GM23338 (cell line): Measurements from ENCODE around the gene AKAP1. TPM values are rescaled to one million over a fixed set of nuclear protein-coding genes. Genes with fewer than 3 reads are reported as not detected.

Experiments
- ATAC-seq: fragments of 200-7000 bp; cut with Tn5 transposase; 3 replicates; pipeline ENCODE4 v1.9.1; 2020
- DNase-seq: peaks from one replicate; pipeline ENCODE4 v3.0.0-alpha.2; 2015; ENCODE audit warnings: low spot score
- H2AFZ ChIP-seq: fragments of 200-600 bp; sonication (generic); 2 replicates; pipeline ENCODE4 v1.8.0; 2016; ENCODE audit warnings: antibody characterized with exemption, mild to moderate bottlenecking, moderate library complexity
- H3F3A ChIP-seq: fragments of 200-600 bp; sonication (generic); replicated peaks from 2 replicates; pipeline ENCODE4 v1.8.0; 2017; ENCODE audit warnings: antibody characterized with exemption, mixed run types, low read depth
- H3K27ac ChIP-seq: fragments of 200-600 bp; sonication (generic); 2 replicates; pipeline ENCODE4 v1.6.1; 2016; ENCODE audit warnings: low read depth
- H3K27me3 ChIP-seq: fragments of 200-600 bp; sonication (generic); 2 replicates; pipeline ENCODE4 v1.8.0; 2016; ENCODE audit warnings: mild to moderate bottlenecking, mixed run types, moderate library complexity; ENCODE audit not compliant: insufficient read depth
- H3K36me3 ChIP-seq: fragments of 200-600 bp; sonication (generic); 2 replicates; pipeline ENCODE4 v1.8.0; 2016; ENCODE audit warnings: mild to moderate bottlenecking; ENCODE audit not compliant: insufficient read depth
- H3K4me1 ChIP-seq: fragments of 200-600 bp; sonication (generic); 2 replicates; pipeline ENCODE4 v1.8.0; 2016; ENCODE audit warnings: mild to moderate bottlenecking, moderate library complexity; ENCODE audit not compliant: insufficient read depth
- H3K4me2 ChIP-seq: fragments of 200-600 bp; sonication (generic); 2 replicates; pipeline ENCODE4 v1.7.1; 2017; ENCODE audit warnings: mixed run types
- H3K4me3 ChIP-seq: fragments of 200-600 bp; sonication (generic); 2 replicates; pipeline ENCODE4 v1.6.1; 2016; ENCODE audit warnings: mixed run types
- H3K79me2 ChIP-seq: fragments of 200-600 bp; sonication (generic); replicated peaks from 2 replicates; pipeline ENCODE4 v1.8.0; 2017; ENCODE audit warnings: mild to moderate bottlenecking; ENCODE audit not compliant: insufficient read depth
- H3K9me2 ChIP-seq: fragments of 200-600 bp; sonication (generic); 2 replicates; pipeline ENCODE4 v1.8.0; 2017; ENCODE audit not compliant: insufficient read depth
- H4K20me1 ChIP-seq: fragments of 200-600 bp; sonication (generic); replicated peaks from 2 replicates; pipeline ENCODE4 v1.8.0; 2017; ENCODE audit warnings: mild to moderate bottlenecking; ENCODE audit not compliant: insufficient read depth
- H3K27ac Mint-ChIP-seq: 2 replicates; pipeline ENCODE4 v1.8.0; 2020; ENCODE audit warnings: inconsistent platforms, mild to moderate bottlenecking, moderate library complexity, mixed read lengths
- H3K27me3 Mint-ChIP-seq: 3 replicates; pipeline ENCODE4 v1.8.0; 2022; ENCODE audit warnings: low read depth, mild to moderate bottlenecking, moderate library complexity, mixed read lengths, inconsistent platforms; ENCODE audit not compliant: insufficient read depth, poor library complexity
- H3K36me3 Mint-ChIP-seq: 3 replicates; pipeline ENCODE4 v1.8.0; 2021; ENCODE audit warnings: low read depth, mild to moderate bottlenecking, inconsistent platforms, moderate library complexity, mixed read lengths
- H3K4me1 Mint-ChIP-seq: 3 replicates; pipeline ENCODE4 v1.8.0; 2020; ENCODE audit warnings: mild to moderate bottlenecking, inconsistent platforms, mixed read lengths
- H3K4me3 Mint-ChIP-seq: 3 replicates; pipeline ENCODE4 v1.8.0; 2021; ENCODE audit warnings: moderate library complexity, mild to moderate bottlenecking, inconsistent platforms, mixed read lengths
- H3K9me3 Mint-ChIP-seq: 3 replicates; pipeline ENCODE4 v1.8.0; 2020; ENCODE audit warnings: moderate library complexity, mild to moderate bottlenecking, inconsistent platforms, mixed read lengths
- CREB1 ChIP-seq: fragments of 250-450 bp; sonication (Bioruptor Pico); IDR thresholded peaks from 2 replicates; pipeline ENCODE4 v1.5.0; 2020; ENCODE audit warnings: low read depth, mild to moderate bottlenecking, moderate library complexity
- CTCF ChIP-seq, 2 experiments: fragments of 200-600 bp in 1 of 2; sonication (generic) in 1 of 2; conservative IDR thresholded peaks; 2 replicates each; pipeline versions ENCODE4 v1.5.1 to v1.6.1; 2016 to 2017; ENCODE audit warnings: antibody characterized with exemption in 2 of 2, low read depth in 2 of 2, mild to moderate bottlenecking in 2 of 2, moderate library complexity in 1 of 2
- ETS1 ChIP-seq: IDR thresholded peaks from 2 replicates; pipeline ENCODE4 v1.6.1; 2016; ENCODE audit warnings: antibody characterized with exemption
- EZH2 ChIP-seq: fragments of 200-600 bp; sonication (generic); IDR thresholded peaks from one replicate; pipeline ENCODE4 v1.8.0; 2017; ENCODE audit warnings: antibody characterized with exemption, mild to moderate bottlenecking, low read depth; ENCODE audit not compliant: unreplicated experiment
- JUNB ChIP-seq: IDR thresholded peaks from one replicate; pipeline ENCODE4 v1.6.1; 2016; ENCODE audit warnings: antibody characterized with exemption; ENCODE audit not compliant: unreplicated experiment
- NANOG ChIP-seq: IDR thresholded peaks from 2 replicates; pipeline ENCODE4 v1.6.1; 2016; ENCODE audit warnings: antibody characterized with exemption, borderline replicate concordance
- POLR2AphosphoS5 ChIP-seq: IDR thresholded peaks from 2 replicates; pipeline ENCODE4 v1.6.1; 2016; ENCODE audit warnings: antibody characterized with exemption, low read depth
- STAT1 ChIP-seq: IDR thresholded peaks from one replicate; pipeline ENCODE4 v1.6.1; 2016; ENCODE audit warnings: antibody characterized with exemption; ENCODE audit not compliant: unreplicated experiment
- ZNF114 ChIP-seq: fragments of 250-450 bp; sonication (Bioruptor Pico); IDR thresholded peaks from 2 replicates; pipeline ENCODE4 v1.5.0; 2020; ENCODE audit warnings: mild to moderate bottlenecking, moderate library complexity
- ZNF331 ChIP-seq: fragments of 250-450 bp; sonication (Bioruptor Pico); IDR thresholded peaks from 2 replicates; pipeline ENCODE4 v1.5.0; 2020; ENCODE audit warnings: low read depth, mild to moderate bottlenecking, moderate library complexity
- ZNF462 ChIP-seq: fragments of 250-450 bp; sonication (Bioruptor Pico); IDR thresholded peaks from 2 replicates; pipeline ENCODE4 v1.5.0; 2020; ENCODE audit warnings: mild to moderate bottlenecking, moderate library complexity
- polyA plus RNA-seq: library from polyadenylated mRNA; unstranded; fragments of >200 nt; fragmentation: Nextera tagmentation; extraction: Ambion mirVana; gene quantifications from 2 replicates; pipeline ENCODE4 v1.2.1, GENCODE V29; 2016
- total RNA-seq: library from RNA; depleted of rRNA; stranded (reverse); fragments of >200 nt; shearing (Covaris generic); gene quantifications from 2 replicates; pipeline ENCODE4 v1.2.3, GENCODE V29; 2014

AKAP1 gene
- total and polyA plus RNA-seq, 2 experiments from 2014 or later, result 19.6 to 45.9 TPM

- no peak overlapping the region for H2AFZ ChIP-seq
- no peaks in the 10 kb centered on the region for H3K79me2 ChIP-seq
- no peak for TF ChIP-seq JUNB
- TF ChIP-seq NANOG, result peak; percentile 25; the same call in 1 of the 2 replicates
- peaks cover 49% of the 10 kb centered on the region for H3K4me1 Mint-ChIP-seq
- H3K27me3 Mint-ChIP-seq, result peaks cover under 1% of the 10 kb centered on the region
- no peaks in the 10 kb centered on the region for H3F3A ChIP-seq
- no peaks in the 10 kb centered on the region for H3K9me2 ChIP-seq
- no peak overlapping the region for H3K4me3 ChIP-seq
- peak; percentile 52 for ATAC-seq
- H3K4me1 ChIP-seq, result peaks cover 17% of the 10 kb centered on the region
- no peak overlapping the region for H3K4me2 ChIP-seq
- DNase-seq, result peak; percentile 62
- no peaks in the 10 kb centered on the region for H3K27me3 ChIP-seq
- H3K4me3 Mint-ChIP-seq, result no peak overlapping the region
- no peaks in the 10 kb centered on the region for H4K20me1 ChIP-seq
- H3K27ac Mint-ChIP-seq, result peak overlapping the region; percentile 82
- H3K9me3 Mint-ChIP-seq, result no peaks in the 10 kb centered on the region
- no peaks in the 10 kb centered on the region for H3K36me3 Mint-ChIP-seq
- H3K36me3 ChIP-seq, result no peaks in the 10 kb centered on the region
- H3K27ac ChIP-seq, result peak overlapping the region; percentile 66
Observed at GRCh38 chr17:57071991-57072944, 12.8 kb upstream of the AKAP1 start.

- no peaks in the 10 kb centered on the region for H3K79me2 ChIP-seq
- H2AFZ ChIP-seq, result no peak overlapping the region
- no peaks in the 10 kb centered on the region for H4K20me1 ChIP-seq
- ATAC-seq, result no peak
- H3K4me1 ChIP-seq, result peaks cover 8% of the 10 kb centered on the region
- DNase-seq, result no peak
- no peaks in the 10 kb centered on the region for H3K9me3 Mint-ChIP-seq
- H3K36me3 Mint-ChIP-seq, result no peaks in the 10 kb centered on the region
- H3K27me3 Mint-ChIP-seq, result no peaks in the 10 kb centered on the region
- H3K4me1 Mint-ChIP-seq, result peaks cover 40% of the 10 kb centered on the region
- H3K27me3 ChIP-seq, result no peaks in the 10 kb centered on the region
- H3K36me3 ChIP-seq, result no peaks in the 10 kb centered on the region
- no peak overlapping the region for H3K4me3 ChIP-seq
- H3K27ac Mint-ChIP-seq, result no peak overlapping the region
- no peak overlapping the region for H3K27ac ChIP-seq
- no peaks in the 10 kb centered on the region for H3F3A ChIP-seq
- no peak overlapping the region for H3K4me3 Mint-ChIP-seq
- H3K4me2 ChIP-seq, result no peak overlapping the region
- H3K9me2 ChIP-seq, result no peaks in the 10 kb centered on the region
- TF ChIP-seq JUNB (no peak), CREB1 (CRISPR knock-in tag) (no peak), POLR2AphosphoS5 (no peak), NANOG (no peak), ZNF462 (no peak), ZNF331 (CRISPR knock-in tag) (no peak), EZH2 (no peak), CTCF (conservative IDR thresholded peaks at IDR 0.05; ENCODE audit: low read depth in 2 of 2) (no peak), ETS1 (no peak), STAT1 (no peak), ZNF114 (CRISPR knock-in tag) (no peak)
Observed at GRCh38 chr17:57073626-57074025, 11.4 kb upstream of the AKAP1 start.
